DOHH2 (cell line): Measurements from ENCODE around the gene OR52J3.

Experiments used
- H3F3A ChIP-seq: fragments of 200-600 bp; sonication (generic), shearing (Covaris generic); 2 replicates; pipeline ENCODE4 v1.6.0; 2016; ENCODE audit warnings: antibody characterized with exemption, mild to moderate bottlenecking; ENCODE audit not compliant: control insufficient read depth, insufficient read depth
- H3K27ac ChIP-seq: fragments of 200-600 bp; sonication (generic); 2 replicates; pipeline ENCODE4 v1.5.1; 2014; ENCODE audit warnings: low read depth, mild to moderate bottlenecking, low read length, moderate library complexity
- H3K27me3 ChIP-seq: fragments of 200-600 bp; sonication (generic); 2 replicates; pipeline ENCODE4 v1.6.1; 2014; ENCODE audit warnings: mild to moderate bottlenecking, low read length, mixed read lengths; ENCODE audit not compliant: control insufficient read depth
- H3K36me3 ChIP-seq: fragments of 200-600 bp; sonication (generic); 2 replicates; pipeline ENCODE4 v1.6.1; 2014; ENCODE audit warnings: mild to moderate bottlenecking, low read length, moderate library complexity, mixed read lengths; ENCODE audit not compliant: control insufficient read depth
- H3K4me1 ChIP-seq: fragments of 200-600 bp; sonication (generic); 2 replicates; pipeline ENCODE4 v1.6.1; 2014; ENCODE audit warnings: mild to moderate bottlenecking, low read length, mixed read lengths; ENCODE audit not compliant: control insufficient read depth
- H3K4me2 ChIP-seq: fragments of 200-600 bp; sonication (generic); 2 replicates; pipeline ENCODE4 v1.6.0; 2014; ENCODE audit warnings: mild to moderate bottlenecking, low read length, moderate library complexity
- H3K4me3 ChIP-seq: fragments of 200-600 bp; sonication (generic); 2 replicates; pipeline ENCODE4 v1.5.1; 2014; ENCODE audit warnings: mild to moderate bottlenecking, low read length, mixed read lengths
- H3K79me2 ChIP-seq: fragments of 200-600 bp; sonication (generic); 2 replicates; pipeline ENCODE4 v1.6.1; 2014; ENCODE audit warnings: mild to moderate bottlenecking, low read length, mixed read lengths; ENCODE audit not compliant: control insufficient read depth
- H3K9me2 ChIP-seq: fragments of 200-600 bp; sonication (generic); replicated peaks from 2 replicates; pipeline ENCODE4 v1.6.1; 2014; ENCODE audit warnings: mild to moderate bottlenecking, low read length, mixed read lengths; ENCODE audit not compliant: control insufficient read depth
- H3K9me3 ChIP-seq: fragments of 200-600 bp; sonication (generic); 2 replicates; pipeline ENCODE4 v1.6.1; 2014; ENCODE audit warnings: antibody characterized with exemption, low read length, mixed read lengths; ENCODE audit not compliant: control insufficient read depth, insufficient read depth
- H4K20me1 ChIP-seq: fragments of 200-600 bp; sonication (generic); 2 replicates; pipeline ENCODE4 v1.6.0; 2014; ENCODE audit warnings: low read depth, mild to moderate bottlenecking, antibody characterized with exemption, low read length, moderate library complexity; ENCODE audit not compliant: control insufficient read depth, insufficient read depth
- EZH2phosphoT487 ChIP-seq: fragments of 200-600 bp; sonication (generic); IDR thresholded peaks from 2 replicates; pipeline ENCODE4 v1.6.1; 2017; ENCODE audit warnings: borderline replicate concordance, mild to moderate bottlenecking, antibody characterized with exemption, low read length, moderate library complexity, mixed read lengths
- TF ChIP-seq, protein P1 (sequence below): fragments of 200-600 bp; sonication (generic); IDR thresholded peaks from one replicate; pipeline ENCODE4 v1.5.1; 2014; ENCODE audit warnings: antibody characterized with exemption, mild to moderate bottlenecking, low read depth, low read length; ENCODE audit not compliant: poor library complexity, severe bottlenecking

OR52J3 gene

GRCh38 chr11:5065027-5065426 is 18.7 kb downstream of the OR52J3 start:
- Histone ChIP-seq H3K9me2 (no peaks in the 10 kb centered on the region), H3K4me3 (no peak overlapping the region), H3K27me3 (no peaks in the 10 kb centered on the region), H3K36me3 (no peaks in the 10 kb centered on the region), H3F3A (no peaks in the 10 kb centered on the region), H3K4me1 (no peaks in the 10 kb centered on the region), H3K27ac (no peak overlapping the region), H3K4me2 (no peak overlapping the region), H3K9me3 (no peaks in the 10 kb centered on the region), H3K79me2 (no peaks in the 10 kb centered on the region), H4K20me1 (no peaks in the 10 kb centered on the region)
- TF ChIP-seq, protein P1, sequence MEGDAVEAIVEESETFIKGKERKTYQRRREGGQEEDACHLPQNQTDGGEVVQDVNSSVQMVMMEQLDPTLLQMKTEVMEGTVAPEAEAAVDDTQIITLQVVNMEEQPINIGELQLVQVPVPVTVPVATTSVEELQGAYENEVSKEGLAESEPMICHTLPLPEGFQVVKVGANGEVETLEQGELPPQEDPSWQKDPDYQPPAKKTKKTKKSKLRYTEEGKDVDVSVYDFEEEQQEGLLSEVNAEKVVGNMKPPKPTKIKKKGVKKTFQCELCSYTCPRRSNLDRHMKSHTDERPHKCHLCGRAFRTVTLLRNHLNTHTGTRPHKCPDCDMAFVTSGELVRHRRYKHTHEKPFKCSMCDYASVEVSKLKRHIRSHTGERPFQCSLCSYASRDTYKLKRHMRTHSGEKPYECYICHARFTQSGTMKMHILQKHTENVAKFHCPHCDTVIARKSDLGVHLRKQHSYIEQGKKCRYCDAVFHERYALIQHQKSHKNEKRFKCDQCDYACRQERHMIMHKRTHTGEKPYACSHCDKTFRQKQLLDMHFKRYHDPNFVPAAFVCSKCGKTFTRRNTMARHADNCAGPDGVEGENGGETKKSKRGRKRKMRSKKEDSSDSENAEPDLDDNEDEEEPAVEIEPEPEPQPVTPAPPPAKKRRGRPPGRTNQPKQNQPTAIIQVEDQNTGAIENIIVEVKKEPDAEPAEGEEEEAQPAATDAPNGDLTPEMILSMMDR: no peak
- no peak for TF ChIP-seq EZH2phosphoT487

DNA sequence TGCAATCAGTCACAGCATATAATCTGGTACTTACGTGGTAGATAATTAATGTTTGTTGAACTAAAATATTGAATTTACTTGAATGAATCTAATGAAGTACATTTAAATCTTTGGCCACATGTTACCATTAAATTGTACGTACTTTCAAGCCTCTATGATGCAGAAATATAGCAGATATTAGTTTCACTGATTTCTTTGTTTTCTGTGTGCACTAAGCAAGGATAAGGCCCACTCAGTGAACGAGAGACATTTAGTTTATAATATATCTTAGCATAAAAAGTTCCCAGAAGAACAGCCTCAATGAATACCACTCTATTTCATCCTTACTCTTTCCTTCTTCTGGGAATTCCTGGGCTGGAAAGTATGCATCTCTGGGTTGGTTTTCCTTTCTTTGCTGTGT is 22.9 kb downstream of the OR52J3 start, which contains the start of gene OR52E1:
Gene OR52E1, plus strand, starts transcription at position 301 of the 400 bp plus-strand sequence.
- no peaks in the 10 kb centered on the region for H3F3A ChIP-seq
- H3K4me2 ChIP-seq: no peak within 1 kb of the TSS
- H3K27ac ChIP-seq: no peak within 1 kb of the TSS
- H3K4me3 ChIP-seq: no peak within 1 kb of the TSS
- no peaks in the 10 kb centered on the region for H3K79me2 ChIP-seq
- H3K9me3 ChIP-seq: no peaks in the 10 kb centered on the region
- no peaks in the 10 kb centered on the region for H3K27me3 ChIP-seq
- no peaks in the 10 kb centered on the region for H4K20me1 ChIP-seq
- TF ChIP-seq EZH2phosphoT487: no peak
- TF ChIP-seq, protein P1: no peak
- no peaks in the 10 kb centered on the region for H3K36me3 ChIP-seq
- H3K9me2 ChIP-seq: no peaks in the 10 kb centered on the region
- H3K4me1 ChIP-seq: no peaks in the 10 kb centered on the region

DNA sequence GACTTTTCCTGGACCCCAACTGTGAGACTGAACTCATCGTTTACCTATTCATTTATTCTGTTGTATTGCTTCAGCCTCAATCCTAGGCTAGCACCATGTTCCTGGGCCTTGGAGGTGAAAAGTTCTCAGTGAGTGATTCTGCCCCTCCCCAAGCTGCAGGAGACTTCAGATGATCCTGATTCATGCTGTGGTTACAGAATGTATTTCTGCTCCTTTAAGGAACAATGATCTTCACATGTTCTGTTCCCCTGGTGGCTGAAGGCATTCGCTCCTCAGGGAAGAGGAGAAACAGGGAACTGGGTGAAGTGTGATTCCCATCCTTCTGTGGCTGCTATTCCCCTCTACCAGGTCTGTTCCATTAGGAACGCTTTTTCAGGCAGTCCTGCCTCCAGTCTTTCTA is 25.5 kb downstream of the OR52J3 start:
- no peaks in the 10 kb centered on the region for H3K79me2 ChIP-seq
- no peaks in the 10 kb centered on the region for H3K36me3 ChIP-seq
- H3K4me3 ChIP-seq: no peak overlapping the region
- H4K20me1 ChIP-seq: no peaks in the 10 kb centered on the region
- H3F3A ChIP-seq: no peaks in the 10 kb centered on the region
- no peaks in the 10 kb centered on the region for H3K9me3 ChIP-seq
- H3K27ac ChIP-seq: no peak overlapping the region
- H3K4me2 ChIP-seq: no peak overlapping the region
- H3K27me3 ChIP-seq: no peaks in the 10 kb centered on the region
- no peaks in the 10 kb centered on the region for H3K4me1 ChIP-seq
- no peaks in the 10 kb centered on the region for H3K9me2 ChIP-seq
- TF ChIP-seq, protein P1: no peak
- no peak for TF ChIP-seq EZH2phosphoT487
